Immature natural killer cell (primary cell): ENCODE results near the gene PRRC2C. TPM values are rescaled to one million over a fixed set of nuclear protein-coding genes. Genes with fewer than 3 reads are reported as not detected.

Experiments used
- DNase-seq, 3 donors: peaks; one replicate each; pipeline ENCODE4 v3.0.0; 2022; ENCODE audit warnings: mixed read lengths in 1 of 3
- H3K27ac Mint-ChIP-seq, 6 donors: one replicate each; pipeline ENCODE4 v1.8.0; 2020; ENCODE audit warnings: mixed read lengths in 6 of 6, mild to moderate bottlenecking in 5 of 6, inconsistent platforms in 4 of 6, moderate library complexity in 3 of 6
- H3K27me3 Mint-ChIP-seq, 3 donors: one replicate each; pipeline ENCODE4 v1.8.0; 2020 to 2021; ENCODE audit warnings: low read depth in 3 of 3, mild to moderate bottlenecking in 3 of 3, mixed read lengths in 3 of 3, moderate library complexity in 3 of 3, inconsistent platforms in 1 of 3
- H3K36me3 Mint-ChIP-seq, 3 donors: one replicate each; pipeline ENCODE4 v1.8.0; 2020; ENCODE audit warnings: mixed read lengths in 3 of 3, inconsistent platforms in 2 of 3, mild to moderate bottlenecking in 2 of 3
- H3K4me1 Mint-ChIP-seq, 2 donors: one replicate each; pipeline ENCODE4 v1.8.0; 2020; ENCODE audit warnings: inconsistent platforms in 2 of 2, mild to moderate bottlenecking in 2 of 2, mixed read lengths in 2 of 2, moderate library complexity in 1 of 2
- H3K4me3 Mint-ChIP-seq, 5 donors: one replicate each; pipeline ENCODE4 v1.8.0; 2020; ENCODE audit warnings: mild to moderate bottlenecking in 5 of 5, mixed read lengths in 5 of 5, inconsistent platforms in 3 of 5, moderate library complexity in 3 of 5
- H3K9me3 Mint-ChIP-seq, 6 donors: one replicate each; pipeline ENCODE4 v1.8.0; 2020; ENCODE audit warnings: mild to moderate bottlenecking in 6 of 6, mixed read lengths in 6 of 6, inconsistent platforms in 4 of 6, moderate library complexity in 3 of 6
- polyA plus RNA-seq, 3 donors: library from polyadenylated mRNA; unstranded; fragments of 300-500 nt; fragmentation: Illumina TruSeq; gene quantifications; one replicate each; pipeline ENCODE4 v1.2.3, GENCODE V29; 2021

The PRRC2C gene
- polyA plus RNA-seq, 3 donors from 2014 or later = 7.9 to 109 (median 21.6) TPM

DNA sequence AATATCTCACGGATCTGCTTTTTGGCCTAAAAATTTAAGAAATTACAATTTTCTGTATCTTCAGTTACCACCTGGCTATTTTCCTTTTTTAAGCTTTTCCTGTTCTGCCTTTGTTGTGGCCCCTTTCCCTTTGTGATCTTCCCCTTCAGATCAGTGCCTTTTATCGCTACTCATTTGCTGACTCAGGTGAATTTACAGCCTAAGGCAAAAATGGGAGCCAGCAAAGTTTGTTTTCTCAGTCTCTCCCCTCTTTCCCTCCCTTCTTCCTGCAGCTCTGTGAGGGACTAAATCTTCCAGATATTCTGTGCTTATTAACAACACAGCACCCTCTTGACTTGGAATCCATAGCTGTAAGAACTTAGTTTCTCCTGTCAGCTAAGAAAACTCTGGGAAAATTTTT, 5.3 kb upstream of the PRRC2C start:
- Mint-ChIP-seq H3K4me1 (peaks cover 7 to 8% of the 10 kb centered on the region in 2 donors), H3K4me3 (no peak overlapping the region), H3K36me3 (no peaks in the 10 kb centered on the region), H3K27me3 (peaks cover 0 to 9% (median 2%) of the 10 kb centered on the region in 3 donors), H3K27ac (no peak overlapping the region), H3K9me3 (no peaks in the 10 kb centered on the region)
- no peak for DNase-seq

DNA sequence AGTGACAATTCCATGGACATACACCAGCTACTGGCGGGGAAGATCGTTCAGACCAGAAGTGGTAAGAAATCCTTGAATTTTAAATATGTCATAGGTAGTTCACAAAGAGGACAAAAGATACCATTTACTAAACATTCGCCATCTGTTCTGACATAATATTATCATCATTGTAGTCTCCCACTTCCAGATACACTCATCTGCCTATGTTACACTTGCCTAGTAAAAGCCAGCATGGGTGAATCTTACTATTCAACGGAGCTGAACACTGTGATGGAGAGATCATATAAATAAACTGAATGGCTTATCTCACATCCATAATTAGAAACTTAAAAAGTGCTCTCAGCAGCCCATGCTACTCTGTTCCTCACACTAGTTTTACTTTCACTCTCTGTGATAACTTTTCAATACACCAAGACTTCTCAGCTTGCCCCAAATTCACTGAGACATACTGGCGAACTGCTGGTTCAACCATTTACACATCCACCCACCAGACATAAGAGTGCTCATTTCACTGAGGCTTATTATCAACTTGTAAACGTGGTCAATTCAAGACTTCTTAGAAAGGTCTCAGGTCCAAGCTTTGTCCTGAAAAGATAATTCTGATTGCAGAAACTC, 463 bp upstream of the PRRC2C start:
- Mint-ChIP-seq H3K36me3 (no peaks in the 10 kb centered on the region), H3K27me3 (peaks cover 12 to 22% (median 13%) of the 10 kb centered on the region in 3 donors), H3K4me1 (peaks cover 44 to 50% of the 10 kb centered on the region in 2 donors), H3K27ac (peak overlapping the region; percentile 96 to 99 (median 97)), H3K9me3 (no peaks in the 10 kb centered on the region), H3K4me3 (peak overlapping the region; percentile 89 to 96 (median 94))
- no peak for DNase-seq

GRCh38 chr1:171486048-171486519, 754 bp downstream of the PRRC2C start:
- Mint-ChIP-seq H3K4me3 (peak overlapping the region; percentile 89 to 96 (median 94)), H3K36me3 (peaks cover 0 to 4% (median 0%) of the 10 kb centered on the region in 3 donors), H3K9me3 (no peaks in the 10 kb centered on the region), H3K4me1 (peaks cover 52 to 63% of the 10 kb centered on the region in 2 donors), H3K27me3 (peaks cover 12 to 22% (median 13%) of the 10 kb centered on the region in 3 donors), H3K27ac (peak overlapping the region; percentile 96 to 99 (median 97))
- peak; percentile 86 to 87 (median 86) for DNase-seq

DNA sequence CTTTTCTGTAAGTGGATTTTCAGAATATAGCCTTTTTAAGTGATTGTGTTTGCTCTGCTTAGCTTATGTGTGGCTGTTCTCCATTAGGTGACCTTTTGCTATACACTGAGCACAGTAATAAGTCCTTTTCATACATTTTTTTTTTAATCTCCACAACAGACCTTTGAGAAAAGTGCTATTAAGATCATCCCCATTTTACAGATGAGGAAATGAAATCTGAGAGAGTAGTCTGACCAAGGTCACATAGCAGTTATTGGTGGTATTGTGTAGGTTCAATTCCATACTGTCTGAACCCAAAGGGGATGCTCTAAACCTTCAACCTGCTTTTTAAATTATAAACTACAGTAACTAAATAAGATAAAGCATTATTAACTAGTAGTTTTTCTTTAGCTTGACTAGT, 1.7 kb downstream of the PRRC2C start:
- Mint-ChIP-seq H3K4me3 (peak overlapping the region; percentile 89 to 96 (median 94)), H3K27me3 (peaks cover 12 to 18% (median 13%) of the 10 kb centered on the region in 3 donors), H3K36me3 (peaks cover 0 to 4% (median 4%) of the 10 kb centered on the region in 3 donors), H3K27ac (peak overlapping the region; percentile 96 to 99 (median 97)), H3K4me1 (peaks cover 58 to 72% of the 10 kb centered on the region in 2 donors), H3K9me3 (no peaks in the 10 kb centered on the region)
- no peak for DNase-seq

DNA sequence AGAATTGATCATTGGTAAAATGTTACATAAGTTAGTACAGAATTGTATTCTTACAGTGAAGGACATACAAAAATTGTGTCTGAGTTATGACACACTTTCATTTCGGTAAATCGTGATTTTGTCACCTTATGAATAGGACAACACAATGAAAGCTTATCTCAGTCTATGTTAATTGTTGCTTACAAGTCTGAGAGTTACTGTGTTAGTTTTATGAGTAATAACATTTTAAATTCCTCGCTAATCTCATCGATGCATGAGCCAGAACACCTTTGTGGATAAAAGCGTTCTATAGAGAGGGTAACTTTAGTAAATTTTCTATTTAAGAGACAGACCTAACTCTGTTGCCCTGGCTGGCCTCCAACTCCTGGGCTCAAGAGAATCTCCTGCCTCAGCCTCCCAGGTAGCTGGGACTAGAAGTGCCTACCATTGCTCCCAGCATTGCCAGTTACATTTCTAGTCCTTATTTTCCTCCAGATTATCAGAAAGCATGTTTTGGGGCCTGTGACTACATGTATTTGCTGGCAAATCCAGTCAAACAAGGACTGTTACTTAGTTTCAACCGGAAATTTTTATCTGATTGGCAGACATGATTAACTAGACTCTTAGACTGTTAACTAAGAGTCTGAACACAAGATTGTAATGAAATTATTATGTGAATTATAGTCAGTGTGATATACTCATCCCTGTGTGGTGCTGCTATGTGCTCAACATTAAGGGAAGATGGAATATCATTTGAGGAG, 3.0 kb downstream of the PRRC2C start:
- peak overlapping the region in 4 of 5 donors; percentile 14 to 96 (median 42) for H3K4me3 Mint-ChIP-seq
- peaks cover 0 to 4% (median 4%) of the 10 kb centered on the region in 3 donors for H3K36me3 Mint-ChIP-seq
- peaks cover 67 to 85% of the 10 kb centered on the region in 2 donors for H3K4me1 Mint-ChIP-seq
- no peak for DNase-seq
- H3K27ac Mint-ChIP-seq = peak overlapping the region; percentile 78 to 99 (median 97)
- no peaks in the 10 kb centered on the region for H3K9me3 Mint-ChIP-seq
- H3K27me3 Mint-ChIP-seq = peaks cover 12 to 18% (median 13%) of the 10 kb centered on the region in 3 donors

GRCh38 chr1:171494076-171494475, 8.7 kb downstream of the PRRC2C start:
- peaks cover 0 to 3% (median 1%) of the 10 kb centered on the region in 3 donors for H3K27me3 Mint-ChIP-seq
- H3K27ac Mint-ChIP-seq = peak overlapping the region in 4 of 6 donors; percentile 35 to 71 (median 50)
- peaks cover 81 to 100% of the 10 kb centered on the region in 2 donors for H3K4me1 Mint-ChIP-seq
- no peak for DNase-seq
- peak overlapping the region in 1 of 5 donors; percentile 57 for H3K4me3 Mint-ChIP-seq
- H3K9me3 Mint-ChIP-seq = no peaks in the 10 kb centered on the region
- H3K36me3 Mint-ChIP-seq = peaks cover 0 to 7% (median 4%) of the 10 kb centered on the region in 3 donors

DNA sequence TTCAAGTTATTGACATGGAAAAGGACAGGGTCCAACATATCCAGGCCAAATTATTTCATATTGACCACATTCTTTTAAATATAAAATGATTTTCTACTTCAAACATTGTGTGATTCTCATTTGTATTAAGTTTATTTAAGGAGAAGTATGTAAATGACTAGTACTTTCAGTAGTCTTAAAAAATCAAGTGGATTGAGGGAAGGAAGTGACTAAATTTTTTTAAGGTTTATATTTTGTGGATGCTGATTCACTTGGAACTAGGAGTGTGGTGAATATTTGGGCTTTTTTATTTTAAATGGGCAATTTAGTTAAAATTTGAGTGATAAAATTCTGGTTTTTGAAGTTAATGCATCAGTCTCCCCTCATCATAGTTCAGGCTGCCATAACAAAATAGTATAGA, 10.1 kb downstream of the PRRC2C start:
- H3K4me1 Mint-ChIP-seq = peaks cover 82 to 100% of the 10 kb centered on the region in 2 donors
- H3K27ac Mint-ChIP-seq = peak overlapping the region in 5 of 6 donors; percentile 37 to 57 (median 51)
- peaks cover 0 to 3% (median 2%) of the 10 kb centered on the region in 3 donors for H3K27me3 Mint-ChIP-seq
- DNase-seq = no peak
- peaks cover 0 to 7% (median 6%) of the 10 kb centered on the region in 3 donors for H3K36me3 Mint-ChIP-seq
- no peaks in the 10 kb centered on the region for H3K9me3 Mint-ChIP-seq
- peak overlapping the region in 2 of 5 donors; percentile 12 to 21 for H3K4me3 Mint-ChIP-seq

- Mint-ChIP-seq H3K4me1 (peaks cover 90 to 100% of the 10 kb centered on the region in 2 donors), H3K9me3 (no peaks in the 10 kb centered on the region), H3K36me3 (peaks cover 0 to 8% (median 3%) of the 10 kb centered on the region in 3 donors), H3K27me3 (peaks cover 0 to 3% (median 2%) of the 10 kb centered on the region in 3 donors), H3K4me3 (no peak overlapping the region), H3K27ac (peak overlapping the region in 4 of 6 donors; percentile 17 to 83 (median 44))
- no peak for DNase-seq
Observed at GRCh38 chr1:171500304-171500703, 15.0 kb downstream of the PRRC2C start.

GRCh38 chr1:171500803-171501202, 15.5 kb downstream of the PRRC2C start:
- H3K4me1 Mint-ChIP-seq = peaks cover 90 to 100% of the 10 kb centered on the region in 2 donors
- H3K27ac Mint-ChIP-seq = peak overlapping the region in 4 of 6 donors; percentile 1 to 83 (median 48)
- no peaks in the 10 kb centered on the region for H3K9me3 Mint-ChIP-seq
- peaks cover 0 to 8% (median 3%) of the 10 kb centered on the region in 3 donors for H3K36me3 Mint-ChIP-seq
- peak overlapping the region in 2 of 5 donors; percentile 27 to 33 for H3K4me3 Mint-ChIP-seq
- no peak for DNase-seq
- H3K27me3 Mint-ChIP-seq = peaks cover 0 to 3% (median 2%) of the 10 kb centered on the region in 3 donors

GRCh38 chr1:171501305-171502024, 16.1 kb downstream of the PRRC2C start:
- peaks cover 0 to 3% (median 2%) of the 10 kb centered on the region in 3 donors for H3K27me3 Mint-ChIP-seq
- H3K36me3 Mint-ChIP-seq = peaks cover 0 to 8% (median 3%) of the 10 kb centered on the region in 3 donors
- peak overlapping the region in 4 of 6 donors; percentile 14 to 68 (median 30) for H3K27ac Mint-ChIP-seq
- H3K4me3 Mint-ChIP-seq = no peak overlapping the region
- DNase-seq = no peak
- peaks cover 91 to 100% of the 10 kb centered on the region in 2 donors for H3K4me1 Mint-ChIP-seq
- H3K9me3 Mint-ChIP-seq = no peaks in the 10 kb centered on the region

DNA sequence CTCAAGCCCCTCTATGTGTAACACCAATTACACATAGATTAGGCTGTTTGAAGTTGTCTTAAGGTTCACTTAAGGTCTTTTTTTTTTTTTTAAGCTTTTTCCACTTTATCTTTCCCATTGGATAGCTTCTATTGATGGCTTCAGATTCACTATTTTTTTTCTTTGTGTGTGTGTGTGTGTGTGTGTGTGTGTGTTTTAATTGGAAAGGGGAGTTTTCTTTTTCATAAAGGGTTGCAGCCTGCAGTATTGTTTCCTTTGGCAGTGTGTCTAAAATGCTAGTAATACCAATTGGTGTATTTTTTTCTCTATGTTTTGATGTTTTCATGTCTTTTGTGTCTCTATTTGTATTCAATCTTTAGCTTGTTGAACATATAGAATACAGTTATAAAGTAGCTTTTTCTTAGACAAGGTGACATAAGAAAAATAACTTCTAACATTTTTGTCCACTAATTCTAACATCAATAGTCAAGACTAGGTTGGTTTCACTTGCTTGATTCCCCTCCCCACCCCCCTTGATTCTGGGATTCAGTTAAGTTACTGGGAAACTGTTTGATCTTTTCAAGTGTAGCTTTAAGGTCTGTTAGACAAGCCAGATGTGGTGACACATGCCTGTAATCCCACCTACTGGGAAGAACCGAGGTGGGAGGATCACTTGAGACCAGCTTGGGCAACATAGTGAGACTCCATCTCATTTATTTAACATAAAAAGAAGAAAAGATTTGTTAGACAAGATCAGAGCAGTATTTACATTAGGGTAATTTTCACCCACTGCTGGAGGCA, 21.4 kb downstream of the PRRC2C start:
- H3K27me3 Mint-ChIP-seq = peaks cover 0 to 2% (median 1%) of the 10 kb centered on the region in 3 donors
- H3K36me3 Mint-ChIP-seq = no peaks in the 10 kb centered on the region
- H3K9me3 Mint-ChIP-seq = no peaks in the 10 kb centered on the region
- H3K4me1 Mint-ChIP-seq = peaks cover 97 to 100% of the 10 kb centered on the region in 2 donors
- peak overlapping the region; percentile 31 to 82 (median 64) for H3K27ac Mint-ChIP-seq
- H3K4me3 Mint-ChIP-seq = peak overlapping the region in 4 of 5 donors; percentile 17 to 50 (median 30)
- no peak for DNase-seq

DNA sequence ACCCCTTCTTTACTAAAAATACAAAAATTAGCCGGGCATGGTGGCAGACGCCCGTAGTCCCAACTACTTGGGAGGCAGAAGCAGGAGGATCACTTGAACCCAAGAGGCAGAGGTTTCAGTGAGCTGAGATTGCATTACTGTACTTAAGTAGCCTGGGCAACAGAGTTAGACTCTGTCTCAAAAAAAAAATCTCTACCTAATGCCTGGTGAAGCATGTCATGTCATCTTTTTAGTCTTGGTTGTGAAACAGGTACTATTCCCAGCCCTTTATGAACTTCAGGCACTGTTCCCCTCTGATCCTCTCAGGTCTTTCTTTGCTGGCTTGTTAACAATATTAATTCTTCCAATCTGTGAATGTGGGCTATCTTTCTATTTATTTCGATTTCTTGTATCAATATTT, 22.1 kb downstream of the PRRC2C start:
- peak overlapping the region in 4 of 5 donors; percentile 8 to 79 (median 68) for H3K4me3 Mint-ChIP-seq
- no peaks in the 10 kb centered on the region for H3K9me3 Mint-ChIP-seq
- H3K4me1 Mint-ChIP-seq = peaks cover 95 to 100% of the 10 kb centered on the region in 2 donors
- no peak for DNase-seq
- no peaks in the 10 kb centered on the region for H3K36me3 Mint-ChIP-seq
- peaks cover 0 to 2% (median 1%) of the 10 kb centered on the region in 3 donors for H3K27me3 Mint-ChIP-seq
- peak overlapping the region; percentile 23 to 81 (median 68) for H3K27ac Mint-ChIP-seq
